Tibial nerve (tissue), 4 donors: ENCODE measurements around the gene LCN2. TPM values are rescaled to one million over a fixed set of nuclear protein-coding genes. Genes with fewer than 3 reads are reported as not detected.

Experiments
- DNase-seq, 2 donors: peaks; one replicate each; pipeline ENCODE4 v3.0.0-alpha.2; 2019; ENCODE audit warnings: low spot score in 2 of 2
- H3K27ac ChIP-seq, 4 donors: fragments of 200-600 bp; sonication (generic) in 3 of 4; one replicate each; pipeline ENCODE4 v1.5.1; 2017 to 2019; ENCODE audit warnings: mild to moderate bottlenecking in 1 of 4
- H3K27me3 ChIP-seq, 2 donors: fragments of 200-600 bp; sonication (generic) in 1 of 2; one replicate each; pipeline versions ENCODE4 v1.5.1 to v1.6.0; 2017 to 2019
- H3K36me3 ChIP-seq, 3 donors: fragments of 200-600 bp; sonication (generic); one replicate each; pipeline ENCODE4 v1.5.1; 2018 to 2019
- H3K4me1 ChIP-seq, 4 donors: fragments of 200-600 bp; sonication (generic) in 3 of 4; one replicate each; pipeline ENCODE4 v1.5.1; 2017 to 2019
- H3K4me3 ChIP-seq, 4 donors: fragments of 200-600 bp; sonication (generic) in 3 of 4; one replicate each; pipeline ENCODE4 v1.5.1; 2017 to 2019; ENCODE audit warnings: mild to moderate bottlenecking in 1 of 4, moderate library complexity in 1 of 4
- H3K9me3 ChIP-seq, 4 donors: fragments of 200-600 bp; sonication (generic) in 3 of 4; one replicate each; pipeline ENCODE4 v1.5.1; 2017 to 2019
- CTCF ChIP-seq, 5 experiments: fragments of 200-600 bp in 3 of 5; fragments of 450-650 bp in 2 of 5; sonication (generic) in 3 of 5; IDR thresholded peaks; one replicate each; pipeline ENCODE4 v1.5.1; 2016 to 2019; ENCODE audit warnings: antibody characterized with exemption in 5 of 5, mild to moderate bottlenecking in 3 of 5, moderate library complexity in 2 of 5
- EP300 ChIP-seq, 2 donors: sonication (generic); formaldehyde crosslinking; IDR thresholded peaks; one replicate each; pipeline ENCODE4 v1.6.1; 2017; ENCODE audit warnings: antibody characterized with exemption in 2 of 2, mild to moderate bottlenecking in 1 of 2
- POLR2A ChIP-seq, 2 donors: fragments of 450-650 bp; IDR thresholded peaks; one replicate each; pipeline ENCODE4 v1.6.1; 2017; ENCODE audit warnings: antibody characterized with exemption in 2 of 2, mild to moderate bottlenecking in 2 of 2, moderate library complexity in 2 of 2
- WGBS, 2 donors: methylation state at CpG; one replicate each; pipeline ENCODE4 v1.1.5; 2018; 5-methylcytosine and 5-hydroxymethylcytosine counted together
- total RNA-seq, 4 donors: library from RNA; depleted of rRNA; stranded (reverse); fragments of >200 nt; gene quantifications; one replicate each; pipeline ENCODE4 v1.1.0, GENCODE V29; 2016

LCN2 gene
- total RNA-seq, 4 donors from 2014 or later, result not detected

- no peaks in the 10 kb centered on the region for H3K27me3 ChIP-seq
- no peak for DNase-seq
- H3K9me3 ChIP-seq, result no peaks in the 10 kb centered on the region
- 89 to 94% methylated on average over 6 of the region's 6 CpGs for WGBS, 2 donors
- peaks cover 2 to 62% (median 19%) of the 10 kb centered on the region in 3 donors for H3K36me3 ChIP-seq
- H3K4me1 ChIP-seq, result peaks cover 0 to 28% (median 5%) of the 10 kb centered on the region in 4 donors
- no peak overlapping the region for H3K4me3 ChIP-seq
- TF ChIP-seq POLR2A (IDR thresholded peaks at IDR 0.05) (no peak), CTCF (IDR thresholded peaks at IDR 0.05) (no peak), EP300 (IDR thresholded peaks at IDR 0.05) (no peak)
- H3K27ac ChIP-seq, result no peak overlapping the region
Observed at GRCh38 chr9:128163027-128163515, 13.8 kb downstream of the LCN2 start.

- Histone ChIP-seq H3K27ac (no peak overlapping the region), H3K36me3 (peaks cover 2 to 69% (median 19%) of the 10 kb centered on the region in 3 donors), H3K4me3 (no peak overlapping the region), H3K9me3 (no peaks in the 10 kb centered on the region), H3K4me1 (peaks cover 0 to 28% (median 5%) of the 10 kb centered on the region in 4 donors), H3K27me3 (no peaks in the 10 kb centered on the region)
- no peak for TF ChIP-seq POLR2A (IDR thresholded peaks at IDR 0.05)
- no peak for TF ChIP-seq EP300 (IDR thresholded peaks at IDR 0.05)
- TF ChIP-seq CTCF (IDR thresholded peaks at IDR 0.05), result no peak
- no peak for DNase-seq
- WGBS, 2 donors, result 91 to 92% methylated on average over 8 to 10 of the region's 10 CpGs
Observed at GRCh38 chr9:128163523-128164306, 14.5 kb downstream of the LCN2 start.

- Histone ChIP-seq H3K27me3 (no peaks in the 10 kb centered on the region), H3K4me1 (peaks cover 0 to 23% (median 4%) of the 10 kb centered on the region in 4 donors), H3K27ac (no peak overlapping the region), H3K4me3 (no peak overlapping the region), H3K9me3 (no peaks in the 10 kb centered on the region), H3K36me3 (peaks cover 2 to 75% (median 19%) of the 10 kb centered on the region in 3 donors)
- 63 to 66% methylated on average over 14 of the region's 14 CpGs for WGBS, 2 donors
- TF ChIP-seq EP300 (IDR thresholded peaks at IDR 0.05) (no peak), CTCF (IDR thresholded peaks at IDR 0.05) (no peak), POLR2A (IDR thresholded peaks at IDR 0.05) (no peak)
- no peak for DNase-seq
Observed at GRCh38 chr9:128164307-128164885, 15.1 kb downstream of the LCN2 start.

- Histone ChIP-seq H3K27me3 (no peaks in the 10 kb centered on the region), H3K4me1 (peaks cover 0 to 10% (median 0%) of the 10 kb centered on the region in 4 donors), H3K27ac (no peak overlapping the region), H3K36me3 (peaks cover 2 to 93% (median 25%) of the 10 kb centered on the region in 3 donors), H3K9me3 (no peaks in the 10 kb centered on the region), H3K4me3 (no peak overlapping the region)
- DNase-seq, result no peak
- WGBS, 2 donors, result 93 to 94% methylated on average over 15 to 17 of the region's 18 CpGs
- no peak for TF ChIP-seq CTCF (IDR thresholded peaks at IDR 0.05)
- TF ChIP-seq EP300 (IDR thresholded peaks at IDR 0.05), result no peak
- TF ChIP-seq POLR2A (IDR thresholded peaks at IDR 0.05), result no peak
Observed at GRCh38 chr9:128166169-128166568, 16.9 kb downstream of the LCN2 start.

- Histone ChIP-seq H3K27me3 (no peaks in the 10 kb centered on the region), H3K4me1 (peaks cover 0 to 2% (median 0%) of the 10 kb centered on the region in 4 donors), H3K4me3 (no peak overlapping the region), H3K27ac (no peak overlapping the region), H3K36me3 (peaks cover 2 to 100% (median 25%) of the 10 kb centered on the region in 3 donors), H3K9me3 (no peaks in the 10 kb centered on the region)
- DNase-seq, result no peak
- TF ChIP-seq CTCF (IDR thresholded peaks at IDR 0.05) (no peak), POLR2A (IDR thresholded peaks at IDR 0.05) (no peak), EP300 (IDR thresholded peaks at IDR 0.05) (no peak)
- WGBS, 2 donors, result 90 to 98% methylated on average over 3 to 4 of the region's 4 CpGs
Observed at GRCh38 chr9:128167209-128167608, 18.0 kb downstream of the LCN2 start.
